ENCODE data around the gene ZNF619.

DNA sequence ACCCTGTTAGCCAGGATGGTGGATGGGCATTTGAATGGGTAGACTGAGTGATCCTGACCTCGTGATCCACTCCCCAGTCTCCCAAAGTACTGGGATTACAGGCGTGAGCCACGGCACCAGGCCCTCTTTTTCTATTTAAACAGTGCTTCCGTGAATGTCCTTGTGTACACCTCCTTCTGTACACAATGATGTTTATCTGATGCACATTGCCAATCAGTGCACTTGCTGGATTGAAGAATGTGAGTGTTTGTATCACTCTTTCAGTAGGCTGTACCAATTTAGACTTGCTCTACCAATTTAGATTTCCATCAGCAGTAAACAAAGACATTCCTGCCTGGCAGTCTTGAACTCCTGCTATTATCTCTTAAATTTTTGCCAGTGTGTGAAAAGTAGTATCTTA is 8.9 kb upstream of the ZNF619 start:
- TF ChIP-seq BHLHE40 (IDR thresholded peaks at IDR 0.05; ENCODE audit: borderline replicate concordance) (no peak), HDGF (IDR thresholded peaks at IDR 0.05; ENCODE audit: borderline replicate concordance) (no peak), SUZ12 (IDR thresholded peaks at IDR 0.05) (no peak), SP1 (IDR thresholded peaks at IDR 0.05) (no peak), NFRKB (IDR thresholded peaks at IDR 0.05) (no peak), ELF4 (IDR thresholded peaks at IDR 0.05) (no peak), FOXM1 (IDR thresholded peaks at IDR 0.05; ENCODE audit: borderline replicate concordance) (no peak), TARDBP (IDR thresholded peaks at IDR 0.05) (no peak), FOXA1 (IDR thresholded peaks at IDR 0.05) (no peak), ARNT (IDR thresholded peaks at IDR 0.05) (no peak), CTBP1 (IDR thresholded peaks at IDR 0.05; ENCODE audit: borderline replicate concordance) (no peak), ZNF384 (IDR thresholded peaks at IDR 0.05) (no peak), L3MBTL2 (conservative IDR thresholded peaks at IDR 0.05) (no peak)
- TF ChIP-seq, protein P1, sequence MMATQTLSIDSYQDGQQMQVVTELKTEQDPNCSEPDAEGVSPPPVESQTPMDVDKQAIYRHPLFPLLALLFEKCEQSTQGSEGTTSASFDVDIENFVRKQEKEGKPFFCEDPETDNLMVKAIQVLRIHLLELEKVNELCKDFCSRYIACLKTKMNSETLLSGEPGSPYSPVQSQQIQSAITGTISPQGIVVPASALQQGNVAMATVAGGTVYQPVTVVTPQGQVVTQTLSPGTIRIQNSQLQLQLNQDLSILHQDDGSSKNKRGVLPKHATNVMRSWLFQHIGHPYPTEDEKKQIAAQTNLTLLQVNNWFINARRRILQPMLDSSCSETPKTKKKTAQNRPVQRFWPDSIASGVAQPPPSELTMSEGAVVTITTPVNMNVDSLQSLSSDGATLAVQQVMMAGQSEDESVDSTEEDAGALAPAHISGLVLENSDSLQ (IDR thresholded peaks at IDR 0.05), result no peak

All from HEK293T (cell line).